SJSA1 (cell line): Measurements from ENCODE around the gene ACACA. TPM values are rescaled to one million over a fixed set of nuclear protein-coding genes. Genes with fewer than 3 reads are reported as not detected.

Source experiments
- DNase-seq, 2 experiments: peaks; one replicate each; pipeline ENCODE4 v3.0.0-alpha.2; 2015 to 2020; ENCODE audit warnings: low spot score in 2 of 2, low read depth in 1 of 2
- H3K27ac ChIP-seq: fragments of 250-450 bp; sonication (Bioruptor Pico); 2 replicates; pipeline ENCODE4 v1.5.1; 2020; ENCODE audit warnings: mild to moderate bottlenecking, moderate library complexity
- H3K27me3 ChIP-seq: fragments of 250-450 bp; sonication (Bioruptor Pico); replicated peaks from 2 replicates; pipeline ENCODE4 v1.5.1; 2020; ENCODE audit warnings: mild to moderate bottlenecking, moderate library complexity
- H3K36me3 ChIP-seq: fragments of 250-450 bp; sonication (Bioruptor Pico); 2 replicates; pipeline ENCODE4 v1.5.1; 2020; ENCODE audit warnings: mild to moderate bottlenecking
- H3K4me1 ChIP-seq: fragments of 250-450 bp; sonication (Bioruptor Pico); replicated peaks from 2 replicates; pipeline ENCODE4 v1.6.1; 2021; ENCODE audit warnings: mild to moderate bottlenecking
- H3K4me3 ChIP-seq: fragments of 250-450 bp; sonication (Bioruptor Pico); 2 replicates; pipeline ENCODE4 v1.5.1; 2020; ENCODE audit warnings: mild to moderate bottlenecking
- H3K9me3 ChIP-seq: fragments of 250-450 bp; sonication (Bioruptor Pico); replicated peaks from 2 replicates; pipeline ENCODE4 v1.5.1; 2020; ENCODE audit warnings: mild to moderate bottlenecking
- total RNA-seq: library from RNA; depleted of rRNA; stranded (reverse); fragments of >200 nt; shearing (Covaris generic); gene quantifications from 2 replicates; pipeline ENCODE4 v1.2.3, GENCODE V29; 2014

Gene ACACA
- total RNA-seq, 1 experiment from 2014 or later = 23.4 TPM

DNA sequence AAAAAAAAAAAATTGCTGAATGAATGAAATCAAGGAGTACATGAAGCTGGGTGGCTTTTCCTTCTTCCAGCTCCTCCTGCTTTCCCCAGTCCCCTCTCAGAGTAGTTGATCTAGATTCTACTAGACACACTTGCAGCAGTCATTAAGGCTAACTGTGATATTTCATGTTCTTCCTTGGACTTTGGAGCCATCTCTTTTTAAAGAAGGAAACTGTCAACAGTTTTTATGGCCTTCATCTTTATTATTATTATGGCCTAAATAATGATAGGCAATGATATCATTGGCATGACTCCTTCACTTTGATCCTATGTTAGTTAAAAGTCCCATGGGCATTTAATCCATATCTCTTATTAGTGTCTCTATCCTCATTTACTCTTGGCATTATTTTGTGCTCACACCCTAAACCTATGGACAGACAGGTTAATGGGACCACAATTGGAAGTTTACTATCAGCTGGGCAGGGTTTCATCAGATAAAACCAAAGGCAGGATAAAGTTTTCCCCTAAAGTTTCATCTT, 21.1 kb downstream of the ACACA start:
- no peaks in the 10 kb centered on the region for H3K27me3 ChIP-seq
- no peaks in the 10 kb centered on the region for H3K4me1 ChIP-seq
- no peaks in the 10 kb centered on the region for H3K9me3 ChIP-seq
- H3K36me3 ChIP-seq = peaks cover 3% of the 10 kb centered on the region; the same call in 1 of the 2 replicates
- no peak overlapping the region for H3K27ac ChIP-seq
- H3K4me3 ChIP-seq = no peak overlapping the region
- no peak for DNase-seq

GRCh38 chr17:37384560-37385149, 22.0 kb downstream of the ACACA start:
- no peak for DNase-seq
- Histone ChIP-seq H3K27me3 (no peaks in the 10 kb centered on the region), H3K27ac (no peak overlapping the region), H3K4me1 (no peaks in the 10 kb centered on the region), H3K36me3 (peaks cover 3% of the 10 kb centered on the region; the same call in 1 of the 2 replicates), H3K4me3 (no peak overlapping the region), H3K9me3 (no peaks in the 10 kb centered on the region)

DNA sequence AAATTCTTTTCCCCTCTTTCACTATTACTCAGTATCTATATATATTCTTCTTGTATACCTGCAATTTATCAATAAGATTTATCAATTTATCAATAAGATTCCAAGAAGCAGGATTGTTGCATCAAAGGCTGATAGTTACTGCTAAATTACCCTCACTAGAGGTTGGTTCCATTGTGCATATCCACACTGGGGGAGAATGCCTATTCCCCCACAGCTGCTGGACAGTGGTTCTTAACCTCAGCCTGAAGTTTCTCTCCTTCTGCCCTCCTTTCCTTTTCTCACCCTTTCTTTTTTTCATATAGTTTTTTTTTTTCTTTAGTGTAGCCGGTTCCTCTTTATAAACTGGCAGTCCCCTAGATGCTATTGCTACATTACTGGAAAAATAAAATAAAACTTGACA, 24.6 kb downstream of the ACACA start:
- no peak for DNase-seq
- no peaks in the 10 kb centered on the region for H3K4me1 ChIP-seq
- H3K4me3 ChIP-seq = no peak overlapping the region
- no peaks in the 10 kb centered on the region for H3K36me3 ChIP-seq
- no peak overlapping the region for H3K27ac ChIP-seq
- no peaks in the 10 kb centered on the region for H3K27me3 ChIP-seq
- no peaks in the 10 kb centered on the region for H3K9me3 ChIP-seq

- no peaks in the 10 kb centered on the region for H3K36me3 ChIP-seq
- no peak within 1 kb of the TSS for H3K27ac ChIP-seq
- DNase-seq = no peak
- no peaks in the 10 kb centered on the region for H3K4me1 ChIP-seq
- H3K4me3 ChIP-seq = no peak within 1 kb of the TSS
- no peaks in the 10 kb centered on the region for H3K27me3 ChIP-seq
- no peaks in the 10 kb centered on the region for H3K9me3 ChIP-seq
These were observed 30.9 kb downstream of the ACACA start, which contains the start of gene C17orf78 for GRCh38 chr17:37375706-37376105. Gene C17orf78, plus strand, starts transcription at chr17:37375985. Its CDS starts 108 bp downstream, at chr17:37376093.

DNA sequence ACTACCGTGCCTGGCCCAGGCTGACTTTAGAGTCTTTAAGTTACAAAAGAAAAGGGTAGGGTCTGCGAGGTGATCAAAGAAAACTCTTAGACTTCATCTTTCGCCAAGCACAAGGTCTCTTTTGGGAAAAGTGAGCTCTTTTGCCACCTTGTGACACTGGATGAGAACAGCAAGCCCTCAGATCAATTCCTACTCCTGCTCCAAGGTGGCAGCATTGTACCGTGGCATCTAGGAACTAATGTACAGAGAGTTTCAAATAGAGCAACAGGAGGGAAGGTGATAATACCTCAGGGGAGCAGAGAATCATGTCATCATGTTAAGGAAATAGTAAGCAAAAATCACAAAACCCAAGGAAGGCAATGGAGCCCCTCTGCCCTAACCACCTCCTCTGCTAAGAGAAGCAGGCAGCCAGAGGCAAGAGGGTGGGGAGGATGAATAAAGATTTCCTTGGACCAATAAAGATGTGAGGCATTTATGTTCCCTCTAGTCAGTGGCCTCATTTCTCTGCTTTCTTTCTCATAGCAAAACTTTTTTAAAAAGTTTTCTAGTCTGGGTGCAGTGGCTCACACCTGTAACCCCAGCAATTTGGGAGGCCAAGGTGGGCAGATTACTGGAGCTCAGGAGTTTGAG, 33.0 kb downstream of the ACACA start:
- peak; percentile 60 to 62 for DNase-seq
- Histone ChIP-seq H3K4me1 (no peaks in the 10 kb centered on the region), H3K27me3 (no peaks in the 10 kb centered on the region), H3K27ac (no peak overlapping the region), H3K9me3 (no peaks in the 10 kb centered on the region), H3K4me3 (no peak overlapping the region), H3K36me3 (no peaks in the 10 kb centered on the region)

GRCh38 chr17:37368577-37368976, 38.1 kb downstream of the ACACA start:
- Histone ChIP-seq H3K36me3 (no peaks in the 10 kb centered on the region), H3K4me1 (no peaks in the 10 kb centered on the region), H3K9me3 (no peaks in the 10 kb centered on the region), H3K27me3 (no peaks in the 10 kb centered on the region), H3K4me3 (no peak overlapping the region), H3K27ac (no peak overlapping the region)
- no peak for DNase-seq

DNA sequence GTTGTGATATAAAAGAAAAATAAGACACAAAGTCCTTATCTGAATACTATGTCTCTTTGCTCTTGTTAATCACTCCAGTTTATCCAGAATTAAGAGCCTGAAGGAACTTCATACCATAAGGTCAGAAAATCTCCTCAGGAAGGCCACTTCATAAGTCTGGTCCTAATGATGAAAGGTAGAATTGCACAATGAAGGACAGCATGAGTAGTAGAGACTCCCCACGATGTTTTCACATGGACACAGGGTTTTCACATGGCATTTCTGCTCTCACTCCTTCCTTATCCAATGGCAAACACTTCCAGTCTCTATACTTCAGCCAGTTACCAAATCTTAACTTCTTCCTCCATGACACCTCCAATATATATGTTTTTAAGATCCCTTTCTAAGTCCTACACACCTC, 41.0 kb downstream of the ACACA start:
- Histone ChIP-seq H3K36me3 (no peaks in the 10 kb centered on the region), H3K27ac (no peak overlapping the region), H3K4me1 (no peaks in the 10 kb centered on the region), H3K4me3 (no peak overlapping the region), H3K9me3 (no peaks in the 10 kb centered on the region), H3K27me3 (no peaks in the 10 kb centered on the region)
- no peak for DNase-seq

- Histone ChIP-seq H3K27ac (no peak overlapping the region), H3K27me3 (no peaks in the 10 kb centered on the region), H3K9me3 (no peaks in the 10 kb centered on the region), H3K4me3 (no peak overlapping the region), H3K4me1 (peaks cover 20% of the 10 kb centered on the region), H3K36me3 (peaks cover 3% of the 10 kb centered on the region)
- no peak for DNase-seq
These were observed 45.1 kb downstream of the ACACA start for GRCh38 chr17:37361543-37361942.

GRCh38 chr17:37360632-37361031, 46.0 kb downstream of the ACACA start:
- no peak for DNase-seq
- Histone ChIP-seq H3K27ac (no peak overlapping the region), H3K36me3 (peaks cover 3% of the 10 kb centered on the region)

GRCh38 chr17:37359682-37360188, 46.9 kb downstream of the ACACA start:
- Histone ChIP-seq H3K27me3 (no peaks in the 10 kb centered on the region), H3K9me3 (no peaks in the 10 kb centered on the region), H3K4me1 (peaks cover 20% of the 10 kb centered on the region), H3K27ac (peak overlapping the region; percentile 60), H3K36me3 (peaks cover 3% of the 10 kb centered on the region), H3K4me3 (peak overlapping the region; percentile 70)
- no peak for DNase-seq

More at GRCh38 chr17:37360632-37361031, 46.0 kb downstream of the ACACA start:
- no peaks in the 10 kb centered on the region for H3K27me3 ChIP-seq
- H3K4me3 ChIP-seq = no peak overlapping the region
- H3K4me1 ChIP-seq = peaks cover 20% of the 10 kb centered on the region
- no peaks in the 10 kb centered on the region for H3K9me3 ChIP-seq

GRCh38 chr17:37358830-37359681, 47.6 kb downstream of the ACACA start:
- DNase-seq = peak; percentile 93 to 95
- Histone ChIP-seq H3K36me3 (peaks cover 3% of the 10 kb centered on the region), H3K9me3 (no peaks in the 10 kb centered on the region), H3K27me3 (no peaks in the 10 kb centered on the region), H3K4me1 (peaks cover 20% of the 10 kb centered on the region), H3K4me3 (peak overlapping the region; percentile 70), H3K27ac (peak overlapping the region; percentile 60)

DNA sequence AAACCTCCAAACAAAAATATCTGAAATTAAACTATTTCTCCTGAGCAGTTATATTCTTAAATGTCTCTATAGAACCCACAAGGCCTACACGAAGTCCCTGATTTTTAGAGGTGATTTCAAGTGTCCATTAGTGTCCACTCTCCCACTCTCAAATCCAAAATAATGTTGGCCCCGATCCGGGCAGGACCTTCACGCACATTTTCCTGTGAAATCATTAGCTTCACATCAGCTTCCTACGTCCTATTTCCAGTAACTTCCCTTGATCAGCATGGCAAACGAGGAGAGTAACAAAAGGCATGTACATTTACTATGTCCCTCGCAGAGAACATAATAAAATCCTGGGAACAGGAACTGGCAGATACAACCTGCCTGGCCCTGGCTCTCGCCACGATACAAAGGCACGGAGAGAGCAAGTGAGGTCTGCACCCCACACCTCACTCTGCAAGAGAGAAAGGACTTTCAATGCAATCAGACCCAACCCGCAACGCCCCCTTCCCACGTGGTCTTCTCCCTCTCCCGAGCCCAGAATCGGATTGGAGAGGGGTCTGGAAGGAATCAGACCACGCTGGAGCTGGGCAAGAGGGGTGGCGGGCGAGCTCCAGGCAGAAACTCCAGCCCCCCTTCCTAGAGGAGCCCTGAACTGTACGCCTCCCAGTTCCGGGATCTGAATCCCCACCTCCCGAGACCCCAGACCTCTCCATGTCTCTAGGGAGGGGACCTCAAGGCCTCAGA, 48.4 kb downstream of the ACACA start:
- H3K4me1 ChIP-seq = peaks cover 20% of the 10 kb centered on the region
- H3K27ac ChIP-seq = peak overlapping the region; percentile 22
- H3K9me3 ChIP-seq = no peaks in the 10 kb centered on the region
- DNase-seq = peak; percentile 51 to 58
- H3K4me3 ChIP-seq = peak overlapping the region; percentile 70
- H3K27me3 ChIP-seq = no peaks in the 10 kb centered on the region
- peaks cover 3% of the 10 kb centered on the region for H3K36me3 ChIP-seq
